ENCODE data around the gene ANKK1. TPM values are rescaled to one million over a fixed set of nuclear protein-coding genes. Genes with fewer than 3 reads are reported as not detected.

The ANKK1 gene
- total and polyA plus RNA-seq, 9 of the 15 experiments (the other 6 are each of a cell fraction or from before 2014, with no cell fraction given), result not detected

GRCh38 chr11:113339929-113340589 lies 47.5 kb upstream of the ANKK1 start:
- H3K9me1 ChIP-seq (ENCODE audit: control insufficient read depth, insufficient read depth, low read length), result no peaks in the 10 kb centered on the region
- no peak for ATAC-seq
- no peaks in the 10 kb centered on the region for H3K4me1 ChIP-seq (replicated peaks in 1 of 2; ENCODE audit: control insufficient read depth in 2 of 2, insufficient read depth in 2 of 2, low read length in 2 of 2)
- H2AFZ ChIP-seq (ENCODE audit: low read depth, low read length), result no peak overlapping the region
- H4K20me1 ChIP-seq (replicated peaks; ENCODE audit: control insufficient read depth, insufficient read depth, low read length), result no peaks in the 10 kb centered on the region; the same call in 1 of the 2 replicates
- CTCF ChIA-PET (ENCODE audit: low intra/inter-chr PET ratio), result no interaction called here
- in situ Hi-C loops (cut with MboI), result no loop called here
- FAIRE-seq, result no peak
- no TSS peak for BruUV-seq (replicated peaks)
- no peak overlapping the region for H3K9ac ChIP-seq (ENCODE audit: insufficient read depth in 1 of 2, low read depth in 2 of 2, low read length in 2 of 2)
- H3K27me3 ChIP-seq (ENCODE audit: control insufficient read depth in 2 of 2, insufficient read depth in 2 of 2, low read length in 2 of 2), result no peaks in the 10 kb centered on the region; a peak in 1 of 5 replicates
- no peak for TF ChIP-seq POU5F1 (IDR thresholded peaks at IDR 0.05; ENCODE audit: borderline replicate concordance, low read depth, low read length, partially characterized antibody)
- no peak overlapping the region for H3K4me2 ChIP-seq (ENCODE audit: insufficient read depth, low read length)
- 28% methylated on average over 6 of the region's 6 CpGs for WGBS (ENCODE audit: insufficient coverage, low coverage, missing lambda C conversion rate)
- POLR2A ChIA-PET, result interaction anchor here (0.7 kb wide), 1 partner anchor 15 kb away, joined by 3 read pairs; no protein-coding TSS in a partner anchor
- no peaks in the 10 kb centered on the region for H3K79me2 ChIP-seq (ENCODE audit: control insufficient read depth, insufficient read depth, low read length)
- H3K9me3 ChIP-seq (replicated peaks; ENCODE audit: control insufficient read depth, insufficient read depth, low read depth, low read length), result no peaks in the 10 kb centered on the region
- no peak for DNase-seq (ENCODE audit: extremely low read depth in 1 of 4, low spot score in 3 of 4)
- no peak overlapping the region for H3K27ac ChIP-seq (ENCODE audit: extremely low read depth, low read depth, low read length)
- H3K36me3 ChIP-seq (ENCODE audit: control insufficient read depth, insufficient read depth, low read length), result peaks cover 4% of the 10 kb centered on the region; the same call in 2 of the 3 replicates
- H3K4me3 ChIP-seq, result no peak overlapping the region
- intact Hi-C loops (cut with micrococcal nuclease), result no loop called here

- WGBS (ENCODE audit: insufficient coverage, low coverage, missing lambda C conversion rate), result 56% methylated on average over 10 of the region's 10 CpGs
- CTCF ChIA-PET (ENCODE audit: low intra/inter-chr PET ratio), result no interaction called here
- no peaks in the 10 kb centered on the region for H3K79me2 ChIP-seq (ENCODE audit: control insufficient read depth, insufficient read depth, low read length)
- no peaks in the 10 kb centered on the region; the same call in 1 of the 2 replicates for H4K20me1 ChIP-seq (replicated peaks; ENCODE audit: control insufficient read depth, insufficient read depth, low read length)
- H3K27ac ChIP-seq (ENCODE audit: extremely low read depth, low read depth, low read length), result no peak overlapping the region
- no peak for FAIRE-seq
- intact Hi-C loops (cut with micrococcal nuclease) (no loop called here), in situ Hi-C loops (cut with MboI) (no loop called here)
- peaks cover 4% of the 10 kb centered on the region; the same call in 2 of the 3 replicates for H3K36me3 ChIP-seq (ENCODE audit: control insufficient read depth, insufficient read depth, low read length)
- no peak overlapping the region for H3K4me3 ChIP-seq
- DNase-seq (ENCODE audit: extremely low read depth in 1 of 4, low spot score in 3 of 4), result no peak
- H2AFZ ChIP-seq (ENCODE audit: low read depth, low read length), result no peak overlapping the region
- no peaks in the 10 kb centered on the region for H3K9me1 ChIP-seq (ENCODE audit: control insufficient read depth, insufficient read depth, low read length)
- no peaks in the 10 kb centered on the region for H3K4me1 ChIP-seq (replicated peaks in 1 of 2; ENCODE audit: control insufficient read depth in 2 of 2, insufficient read depth in 2 of 2, low read length in 2 of 2)
- no TSS peak for BruUV-seq (replicated peaks)
- H3K9ac ChIP-seq (ENCODE audit: insufficient read depth in 1 of 2, low read depth in 2 of 2, low read length in 2 of 2), result no peak overlapping the region
- POLR2A ChIA-PET, result no interaction called here
- H3K27me3 ChIP-seq (ENCODE audit: control insufficient read depth in 2 of 2, insufficient read depth in 2 of 2, low read length in 2 of 2), result no peaks in the 10 kb centered on the region; a peak in 1 of 5 replicates
- TF ChIP-seq ZNF583 (CRISPR knock-in tag; IDR thresholded peaks at IDR 0.05) (no peak), KDM1A (IDR thresholded peaks at IDR 0.05) (no peak), ZKSCAN3 (CRISPR knock-in tag; IDR thresholded peaks at IDR 0.05) (no peak), ELF4 (CRISPR knock-in tag; IDR thresholded peaks at IDR 0.05) (no peak), SUPT5H (IDR thresholded peaks at IDR 0.05) (no peak), HCFC1 (IDR thresholded peaks at IDR 0.05; ENCODE audit: low read depth, low read length) (no peak), FIP1L1 (IDR thresholded peaks at IDR 0.05; ENCODE audit: low read depth, low read length, poor library complexity, severe bottlenecking) (no peak), ZNF133 (CRISPR knock-in tag; IDR thresholded peaks at IDR 0.05) (no peak), CEBPB (tag; IDR thresholded peaks at IDR 0.05) (no peak), GATAD2A (IDR thresholded peaks at IDR 0.05) (no peak)
- H3K9me3 ChIP-seq (replicated peaks; ENCODE audit: control insufficient read depth, insufficient read depth, low read depth, low read length), result no peaks in the 10 kb centered on the region
- ATAC-seq, result no peak
- H3K4me2 ChIP-seq (ENCODE audit: insufficient read depth, low read length), result no peak overlapping the region
These were observed 46.0 kb upstream of the ANKK1 start for GRCh38 chr11:113341388-113342165.
